ACHN (cell line): ENCODE measurements around the gene PHF8.

Experiments used
- DNase-seq: peaks from one replicate; pipeline ENCODE4 v3.0.0-alpha.2; 2015
- in situ Hi-C: cut with HindIII; loops from 2 replicates; pipeline ENCODE4 v1.10.0; 2017; ENCODE audit warnings: low sequenced_read_pairs, low pct_ligation_motif_present, low pct_unique_long_range_greater_than_20kb

Gene PHF8

GRCh38 chrX:54044126-54044876 lies at the start of gene PHF8:
TSS of gene PHF8 (minus strand) at chrX:54044473. CDS start at chrX:54042728, 1,745 bp downstream.
- peak; percentile 88 for DNase-seq
- in situ Hi-C loops, result no loop called here

DNA sequence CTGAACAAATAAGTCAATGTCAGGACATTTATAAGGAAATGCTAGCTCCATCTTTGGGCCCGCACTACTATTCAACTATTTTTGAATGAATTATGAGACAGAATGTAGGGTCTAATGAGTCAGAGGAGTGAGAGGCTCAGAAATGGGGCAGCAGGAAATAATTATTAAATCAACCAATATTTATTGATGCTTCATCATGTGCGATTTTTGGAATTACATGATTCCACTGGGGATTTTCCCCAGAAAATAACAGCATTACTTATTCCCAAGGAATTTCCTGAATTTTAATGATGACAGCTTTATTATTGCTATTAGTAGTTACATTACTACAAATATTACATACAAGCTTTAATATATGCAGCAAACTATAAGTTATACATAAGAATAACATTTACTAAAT lies 49.3 kb upstream of the PHF8 start:
- in situ Hi-C loops, result no loop called here
- DNase-seq, result no peak

DNA sequence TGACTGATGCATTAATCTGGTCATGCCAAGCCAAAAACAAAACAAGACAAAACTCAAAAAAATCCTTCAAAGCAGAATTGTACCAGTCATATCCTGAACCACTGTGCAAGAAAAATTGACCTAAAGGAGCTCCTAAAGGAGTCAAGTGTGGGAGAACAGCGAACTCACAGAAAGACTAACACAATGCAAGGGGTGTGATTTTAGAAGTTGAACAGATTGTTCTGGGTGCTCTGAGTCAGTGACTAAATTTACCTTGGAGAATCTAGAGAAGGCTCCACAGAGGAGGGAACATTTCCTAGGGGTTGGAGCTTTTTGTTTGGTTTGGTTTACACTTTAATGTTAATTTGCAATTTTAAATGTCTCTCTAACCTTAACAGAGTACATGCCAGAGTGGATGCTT lies 48.9 kb upstream of the PHF8 start:
- DNase-seq, result no peak
- in situ Hi-C loops, result no loop called here

DNA sequence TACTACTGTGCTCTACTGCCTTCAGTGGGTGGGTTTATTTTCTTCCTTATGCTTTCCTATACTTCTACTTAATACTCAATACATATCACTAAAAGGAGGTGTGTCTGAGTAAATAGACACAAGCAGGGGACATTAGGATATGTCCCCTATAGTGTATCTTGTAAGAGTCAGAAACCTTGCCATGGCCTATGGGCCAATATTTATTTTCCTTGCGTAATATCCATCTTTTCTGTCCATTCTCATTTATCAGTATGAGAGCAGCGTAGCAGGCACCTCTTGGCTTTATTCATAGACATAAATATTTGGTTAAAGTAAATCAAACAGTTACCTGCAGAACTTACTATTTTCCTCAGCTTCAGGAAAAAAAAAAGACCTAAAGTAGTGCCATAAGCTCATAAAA lies 46.6 kb upstream of the PHF8 start:
- in situ Hi-C loops, result no loop called here
- no peak for DNase-seq

DNA sequence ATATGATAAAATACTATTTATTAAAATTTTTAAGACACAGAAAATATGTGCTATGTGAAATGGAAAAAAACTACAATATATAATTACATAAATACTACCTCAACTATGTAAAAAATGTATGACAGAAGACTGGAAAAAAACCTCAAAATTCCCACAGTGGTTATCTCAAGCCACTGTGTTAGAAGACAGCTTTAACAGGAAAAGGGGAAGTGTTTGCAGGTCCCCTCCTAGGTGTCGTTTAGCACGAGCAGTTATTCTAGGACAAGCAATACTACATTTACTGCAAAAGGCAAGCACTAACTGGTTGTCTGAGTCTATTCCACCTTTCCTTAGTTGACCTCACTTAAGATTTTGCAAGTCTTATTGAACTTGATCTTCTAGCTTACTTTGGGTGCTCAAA lies 44.9 kb upstream of the PHF8 start:
- in situ Hi-C loops, result no loop called here
- no peak for DNase-seq

DNA sequence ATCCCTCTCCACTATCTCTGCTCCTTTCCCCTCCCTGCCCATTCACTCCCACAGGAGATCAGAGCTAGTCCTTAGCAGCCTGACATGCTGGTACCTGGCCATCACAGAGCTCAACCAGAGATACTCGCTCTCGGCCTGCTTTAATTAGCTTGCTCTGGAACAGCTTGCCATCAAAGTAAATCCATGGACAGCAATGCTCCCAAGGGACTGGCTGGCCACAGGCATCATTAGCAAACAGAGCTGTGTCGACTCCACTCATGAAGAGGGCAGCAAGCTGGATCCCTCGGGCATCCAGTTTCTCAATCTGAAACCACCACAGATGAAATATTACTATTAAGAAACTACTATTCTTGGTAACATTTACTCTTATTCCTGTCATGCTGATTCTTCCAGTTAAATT lies 43.4 kb upstream of the PHF8 start:
- in situ Hi-C loops, result no loop called here

GRCh38 chrX:54085666-54086065 lies 41.4 kb upstream of the PHF8 start:
- no peak for DNase-seq
- in situ Hi-C loops, result no loop called here

More for the DNA sequence above, 43.4 kb upstream of the PHF8 start:
- no peak for DNase-seq

GRCh38 chrX:54076903-54077302 lies 32.6 kb upstream of the PHF8 start:
- in situ Hi-C loops, result no loop called here
- DNase-seq, result peak; percentile 2

GRCh38 chrX:54074826-54075225 lies 30.6 kb upstream of the PHF8 start:
- no peak for DNase-seq
- in situ Hi-C loops, result no loop called here

DNA sequence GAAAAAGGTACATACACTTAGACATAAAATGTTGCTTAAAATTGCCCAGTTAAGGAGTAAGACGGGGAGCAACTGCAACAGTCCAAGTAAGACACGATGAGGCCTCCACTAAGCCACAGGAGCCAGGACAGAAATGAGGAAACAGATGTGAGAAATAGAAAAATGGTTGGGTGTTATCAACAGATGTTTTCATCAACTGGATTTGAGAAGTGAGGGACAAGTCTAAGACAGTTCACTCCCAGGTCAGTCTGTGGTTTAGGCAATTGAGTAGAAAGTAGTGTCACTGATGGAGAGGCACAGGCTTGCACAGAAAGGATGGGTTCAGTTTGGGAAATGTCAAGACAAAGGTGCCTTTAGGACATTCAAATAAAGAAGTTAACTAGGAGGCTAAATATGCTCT lies 23.5 kb upstream of the PHF8 start:
- DNase-seq, result no peak
- in situ Hi-C loops, result no loop called here

DNA sequence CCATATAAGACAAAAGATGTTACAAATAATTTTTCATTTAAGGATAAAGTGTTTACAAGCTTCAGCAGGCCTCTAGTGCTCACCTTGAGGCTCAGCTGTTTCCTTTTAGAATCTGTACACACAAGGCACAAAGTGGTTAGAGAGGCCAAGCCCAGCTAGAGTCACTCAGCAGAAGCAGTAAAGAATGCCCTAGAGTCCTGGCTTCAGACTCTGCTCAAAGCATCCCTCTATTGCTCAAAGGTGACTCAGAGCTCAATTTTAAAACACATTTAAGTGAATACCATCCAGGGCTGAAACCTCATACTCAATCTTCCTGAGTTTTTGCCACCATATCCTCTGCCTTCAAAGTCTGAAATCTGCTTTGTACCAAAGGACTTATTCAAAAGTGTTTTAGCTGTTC lies 22.6 kb upstream of the PHF8 start:
- in situ Hi-C loops, result no loop called here
- no peak for DNase-seq

DNA sequence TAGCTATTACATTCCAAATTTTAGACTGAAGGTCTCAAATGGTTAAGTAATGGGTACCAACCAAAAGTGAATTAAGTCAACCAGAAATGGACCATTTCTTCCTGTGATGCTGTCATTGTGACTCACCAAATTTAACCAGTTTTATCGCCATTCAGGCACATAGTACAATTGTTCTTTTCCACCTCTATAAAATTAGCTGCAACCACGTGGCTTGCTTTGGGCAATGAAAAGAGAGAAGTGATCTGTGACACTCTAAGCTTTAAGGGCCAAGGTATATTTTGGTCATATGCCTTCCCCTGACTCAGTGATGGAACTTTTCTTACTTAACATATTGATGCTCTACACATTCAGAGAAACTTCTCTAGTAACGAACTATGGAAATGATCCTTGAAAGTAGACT lies 20.3 kb upstream of the PHF8 start:
- in situ Hi-C loops, result no loop called here

GRCh38 chrX:54063361-54063760 lies 19.1 kb upstream of the PHF8 start:
- in situ Hi-C loops, result no loop called here
- no peak for DNase-seq

More for the DNA sequence above, 20.3 kb upstream of the PHF8 start:
- DNase-seq, result no peak

DNA sequence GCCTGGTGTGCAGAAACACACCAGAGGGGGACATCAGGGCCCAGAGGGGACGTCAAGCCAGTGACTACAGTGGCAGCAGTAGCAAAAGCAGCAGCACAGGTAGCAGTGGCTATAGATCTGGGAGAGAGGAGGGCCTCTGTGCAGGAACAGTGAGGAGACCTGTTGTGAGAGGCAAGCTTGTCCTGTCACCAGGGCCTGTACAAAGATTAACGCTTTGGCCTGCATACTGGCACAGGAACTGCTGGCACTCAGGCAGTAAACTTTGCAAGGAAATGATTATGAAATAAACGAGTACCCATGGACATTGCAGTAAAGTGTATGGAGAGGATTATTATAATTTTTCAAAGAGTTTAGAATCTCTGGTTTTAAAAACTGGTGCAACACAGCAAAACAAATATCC lies 5.5 kb upstream of the PHF8 start:
- DNase-seq, result no peak
- in situ Hi-C loops, result no loop called here

DNA sequence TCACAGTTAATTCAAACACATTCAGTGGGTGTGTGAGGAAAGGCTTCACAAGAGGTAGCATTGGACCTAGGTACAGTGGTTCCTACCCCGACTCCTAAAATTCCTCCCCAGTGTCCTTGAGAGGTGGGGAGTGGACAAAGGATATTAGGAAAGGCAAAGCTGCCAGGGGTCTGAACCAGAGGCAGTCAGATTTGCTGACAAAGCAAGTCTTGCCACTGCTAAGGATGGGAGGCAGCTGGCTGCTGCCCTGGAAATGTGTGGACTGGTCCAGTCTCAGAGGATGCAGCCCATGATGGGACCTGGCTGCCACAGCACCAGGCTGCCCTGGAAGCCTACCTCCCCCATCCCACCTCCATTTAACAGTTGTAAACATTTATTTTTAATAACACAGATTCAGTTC lies 4.1 kb upstream of the PHF8 start:
- in situ Hi-C loops, result no loop called here
- DNase-seq, result no peak

GRCh38 chrX:54045563-54046228 lies 1.4 kb upstream of the PHF8 start:
- in situ Hi-C loops, result no loop called here
- DNase-seq, result no peak

DNA sequence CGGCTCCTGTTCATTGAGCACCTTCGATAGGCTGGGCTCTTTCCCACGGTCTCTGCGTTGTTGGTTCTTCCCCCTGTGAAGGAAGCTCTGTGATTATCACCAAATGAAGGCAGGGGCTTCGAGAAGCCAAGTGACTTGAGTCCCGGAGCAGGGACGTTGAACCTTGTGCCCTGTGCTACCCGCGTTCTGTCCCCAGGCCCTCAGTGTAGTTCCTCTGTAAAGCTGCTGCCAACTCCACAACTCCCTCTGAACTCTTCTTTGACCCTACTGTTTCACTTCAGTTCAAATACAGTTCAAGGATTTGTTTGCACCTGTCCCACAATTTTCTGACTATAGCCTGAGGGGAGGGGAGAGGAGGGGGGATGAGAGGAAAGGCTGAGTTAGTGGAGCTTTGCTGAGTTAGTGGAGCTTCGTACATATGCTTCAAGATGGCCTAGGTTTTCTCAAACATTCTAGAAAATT lies 635 bp upstream of the PHF8 start:
- DNase-seq, result no peak
- in situ Hi-C loops, result no loop called here

- in situ Hi-C loops, result no loop called here
- peak; percentile 16 for DNase-seq
These were observed 640 bp downstream of the PHF8 start for GRCh38 chrX:54043541-54044125.

- no peak for DNase-seq
- in situ Hi-C loops, result no loop called here
These were observed 1.2 kb downstream of the PHF8 start for GRCh38 chrX:54043056-54043455.

GRCh38 chrX:54042609-54043021 lies 1.7 kb downstream of the PHF8 start:
- in situ Hi-C loops, result no loop called here
- peak; percentile 60 for DNase-seq
